GM11168 (cell line): ENCODE measurements around the gene CENPP.

ENCODE experiments used
- in situ Hi-C: fragments of 300-500 bp; cut with MboI; formaldehyde crosslinking; loops from one replicate; pipeline ENCODE4 v1.12.0; 2022; ENCODE audit warnings: low sequenced_read_pairs; ENCODE audit not compliant: unreplicated experiment

CENPP gene

GRCh38 chr9:92524881-92525280 lies 199.1 kb downstream of the CENPP start:
- in situ Hi-C loops, result loop anchor here (25.0 kb wide), 1 partner anchor 262 kb away; no protein-coding TSS in a partner anchor

GRCh38 chr9:92525306-92525705 lies 199.6 kb downstream of the CENPP start:
- in situ Hi-C loops, result no loop called here

DNA sequence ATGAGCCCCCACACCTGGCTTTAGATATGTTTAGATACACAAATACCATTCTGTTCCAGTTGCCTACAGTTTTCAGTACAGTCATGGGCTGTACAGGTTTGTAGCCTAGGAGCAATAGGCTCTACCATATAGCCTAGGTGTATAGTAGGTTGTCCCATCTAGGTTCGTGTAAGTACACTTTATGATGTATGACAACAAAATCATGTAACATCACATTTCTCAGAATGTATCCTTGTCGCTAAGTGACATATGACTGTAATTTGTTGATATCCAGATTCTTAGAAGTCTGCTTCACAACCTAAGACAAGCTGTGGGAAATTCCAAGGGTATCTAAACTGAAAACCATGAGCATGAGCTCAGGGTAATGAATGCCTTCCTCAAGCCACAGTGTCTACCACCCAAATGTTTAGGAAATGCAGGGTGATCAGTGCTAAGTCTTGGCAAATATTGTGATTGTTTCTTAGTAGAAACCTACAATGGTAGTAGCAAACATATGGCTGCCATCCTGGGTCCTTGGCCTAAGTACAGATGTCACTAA lies 201.6 kb downstream of the CENPP start:
- in situ Hi-C loops, result no loop called here

DNA sequence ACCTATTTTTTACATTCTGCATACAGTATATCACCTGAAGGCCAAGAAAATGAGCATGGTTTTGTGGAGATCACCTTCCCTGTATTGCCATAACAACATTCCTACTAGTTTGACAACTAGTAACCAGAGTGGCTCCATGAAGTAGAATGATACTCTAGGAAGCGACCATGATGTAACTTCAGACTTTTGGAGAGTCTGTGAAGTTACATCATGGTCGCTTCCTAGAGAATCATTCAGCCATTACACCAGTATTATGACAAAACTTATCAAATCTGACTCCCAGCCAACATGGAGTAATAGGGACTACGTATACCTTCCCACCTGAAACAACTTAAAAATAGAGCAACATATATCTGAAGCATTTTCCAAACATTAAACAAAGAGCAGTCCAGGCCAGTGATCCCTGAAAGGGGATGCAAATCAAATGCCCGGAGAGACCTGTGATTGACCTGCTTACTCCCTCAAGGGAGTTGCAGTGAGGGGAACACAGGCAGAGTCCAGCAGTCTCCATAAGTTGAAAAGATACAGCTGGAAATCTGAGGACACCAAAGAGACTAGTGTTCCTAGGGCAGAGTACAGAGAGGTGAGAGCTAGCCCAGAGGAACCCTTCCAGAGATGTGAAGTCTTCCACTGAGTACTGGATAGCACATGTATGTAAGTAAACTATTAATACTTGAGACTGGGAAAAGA lies 202.2 kb downstream of the CENPP start:
- in situ Hi-C loops, result no loop called here

- in situ Hi-C loops, result no loop called here
Measured at GRCh38 chr9:92528522-92528849, 202.7 kb downstream of the CENPP start.

DNA sequence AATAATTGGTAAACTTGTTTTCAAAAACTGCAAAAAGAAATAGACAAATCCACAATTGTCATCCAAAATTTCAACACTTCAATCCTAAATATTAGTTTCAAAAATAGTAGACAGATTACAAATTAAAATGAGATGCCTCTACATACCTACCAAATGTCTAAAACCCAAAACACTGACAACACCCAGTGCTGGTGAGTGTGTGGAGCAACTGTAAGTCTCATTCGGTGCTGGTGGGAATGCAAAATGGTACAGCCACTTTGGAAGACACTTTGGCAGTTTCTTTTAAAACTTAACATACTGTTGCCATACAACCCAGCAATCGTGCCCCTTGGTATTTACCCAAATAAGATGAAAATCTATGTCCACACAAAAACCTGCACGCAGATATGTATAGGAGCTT lies 203.4 kb downstream of the CENPP start:
- in situ Hi-C loops, result no loop called here

DNA sequence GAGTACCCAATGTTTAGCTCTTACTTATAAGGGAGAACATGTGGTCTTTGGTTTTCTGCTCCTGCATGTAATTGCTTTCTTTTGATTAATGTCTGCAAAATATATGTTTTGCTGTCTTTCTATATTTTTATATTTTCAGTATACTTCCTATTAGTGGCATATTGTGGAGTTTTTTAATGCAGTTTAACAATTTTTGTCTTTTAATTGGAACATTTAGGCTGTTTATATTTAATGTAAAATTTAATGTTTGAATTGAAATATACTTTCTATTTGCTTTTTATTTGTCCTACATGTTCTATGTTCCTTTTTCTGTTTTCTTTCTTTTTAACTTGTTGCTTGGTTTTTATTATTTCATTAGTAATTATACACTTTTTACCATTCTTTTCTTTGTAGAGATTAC lies 205.1 kb downstream of the CENPP start:
- in situ Hi-C loops, result no loop called here

GRCh38 chr9:92534204-92534603 lies 208.5 kb downstream of the CENPP start:
- in situ Hi-C loops, result no loop called here

- in situ Hi-C loops, result no loop called here
Measured at GRCh38 chr9:92534674-92535073, 208.9 kb downstream of the CENPP start.

- in situ Hi-C loops, result no loop called here
Measured at GRCh38 chr9:92535940-92536850, 210.4 kb downstream of the CENPP start, which contains the start of gene ECM2. Gene ECM2 (minus strand): TSS chr9:92535990. CDS start chr9:92522866, 13,124 bp downstream.

DNA sequence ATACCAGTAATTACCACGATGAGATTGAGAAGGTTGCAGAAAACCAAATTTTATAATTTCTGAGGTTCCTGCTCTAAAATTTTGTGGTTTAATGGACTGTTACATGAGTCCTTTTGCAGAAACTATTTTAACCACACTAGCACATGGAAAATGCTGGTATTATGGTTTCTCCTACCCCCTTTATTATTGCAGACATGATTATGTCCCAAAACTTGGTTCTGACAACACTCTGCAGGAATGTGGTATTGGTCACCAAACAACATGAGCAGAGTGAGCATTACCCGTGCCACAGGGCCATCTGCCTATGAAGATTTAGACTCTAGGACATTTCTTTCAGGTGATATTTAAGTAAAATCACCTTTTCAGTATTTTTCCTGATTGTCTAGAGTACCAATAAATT lies 212.8 kb downstream of the CENPP start:
- in situ Hi-C loops, result no loop called here

DNA sequence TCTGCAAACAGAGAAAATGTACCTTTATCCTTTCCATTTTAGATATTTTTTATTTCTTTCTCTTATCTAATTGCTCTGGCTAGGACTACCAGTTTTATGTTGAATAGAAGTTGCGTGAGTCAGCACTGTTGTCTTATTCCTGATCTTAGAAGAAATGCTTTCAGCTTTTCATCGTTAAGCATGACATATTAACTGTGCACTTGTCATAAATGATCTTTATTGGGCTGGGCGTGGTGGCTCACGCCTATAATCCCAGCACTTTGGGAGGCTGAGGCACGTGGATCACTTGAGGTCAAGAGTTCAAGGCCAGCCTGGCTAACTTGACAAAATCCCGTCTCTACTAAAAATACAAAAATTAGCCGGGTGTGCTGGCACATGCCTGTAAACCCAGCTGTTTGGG lies 218.2 kb downstream of the CENPP start:
- in situ Hi-C loops, result no loop called here

GRCh38 chr9:92545002-92545510 lies 219.3 kb downstream of the CENPP start:
- in situ Hi-C loops, result no loop called here

DNA sequence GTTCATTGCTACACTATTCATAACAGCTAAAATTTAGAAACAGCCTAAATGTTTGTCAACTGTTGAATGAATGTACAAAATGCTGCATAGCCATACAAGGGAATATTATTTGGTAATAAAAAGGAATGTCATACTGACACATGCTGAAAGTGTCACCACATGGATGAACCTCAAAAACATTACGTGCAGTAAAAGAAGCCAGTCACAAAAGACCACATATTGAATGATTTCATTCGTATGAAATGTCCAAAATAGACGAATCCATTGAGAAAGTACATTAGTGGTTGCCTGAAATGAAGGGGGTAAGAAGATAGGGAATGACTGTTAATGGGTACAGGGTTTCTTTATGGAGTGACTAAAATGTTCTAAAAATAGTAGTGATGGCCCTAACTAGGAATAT lies 221.6 kb downstream of the CENPP start:
- in situ Hi-C loops, result no loop called here

DNA sequence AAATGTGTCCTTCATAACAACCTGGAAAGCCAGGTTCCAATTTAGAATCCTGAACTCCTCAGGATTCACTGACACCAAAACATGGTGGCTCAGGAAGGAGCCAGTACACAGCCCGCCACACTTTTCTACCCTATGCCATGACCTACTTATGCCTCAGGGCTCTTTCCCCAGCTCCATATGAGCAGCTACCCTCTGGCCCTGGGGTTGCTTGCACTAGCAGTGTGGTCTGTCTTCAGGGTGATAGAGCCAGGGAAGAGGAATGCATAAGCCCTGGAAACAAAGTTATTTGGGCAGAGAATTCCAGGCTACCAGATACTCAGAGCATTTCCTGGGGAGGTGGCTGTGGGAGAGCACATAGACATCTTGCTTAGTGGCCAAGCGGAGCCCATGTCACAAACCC lies 225.0 kb downstream of the CENPP start:
- in situ Hi-C loops, result no loop called here

DNA sequence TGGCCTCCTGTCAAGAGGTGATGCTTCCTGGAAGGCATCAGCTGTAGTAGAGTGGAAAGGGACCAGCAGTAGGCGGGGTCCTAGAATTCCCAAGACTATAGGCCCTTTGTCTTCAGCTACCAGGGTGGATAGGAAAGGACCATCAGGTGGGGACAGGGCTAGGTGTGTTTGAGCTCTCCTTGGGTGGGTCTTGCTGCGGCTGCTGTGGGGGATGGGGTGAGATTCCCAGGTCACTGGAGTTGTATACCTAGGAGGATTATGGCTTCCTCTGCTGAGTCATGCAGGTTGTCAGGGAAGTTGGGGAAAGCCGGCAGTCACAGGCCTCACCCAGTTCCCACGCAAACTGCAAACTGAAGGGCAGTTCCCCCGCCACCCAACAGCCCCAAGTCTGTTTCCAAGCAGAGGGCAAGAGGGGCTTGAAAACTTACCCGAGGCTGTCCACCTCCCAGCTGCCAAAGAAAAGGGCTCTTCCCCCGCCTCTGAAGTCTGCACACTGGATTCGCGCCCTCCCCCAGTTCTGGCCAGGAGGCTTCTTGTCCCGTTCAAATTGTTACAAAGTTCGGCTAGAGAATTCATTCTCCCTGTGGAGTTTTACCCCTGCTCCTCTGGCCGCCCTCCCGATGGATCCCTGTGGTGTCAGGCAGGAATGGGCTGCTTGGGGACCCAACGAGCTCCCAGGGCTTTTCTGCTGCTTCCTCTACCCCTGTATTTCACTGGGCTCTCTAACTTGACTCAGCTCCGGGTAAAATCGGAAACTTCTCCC lies 233.0 kb downstream of the CENPP start:
- in situ Hi-C loops, result no loop called here

DNA sequence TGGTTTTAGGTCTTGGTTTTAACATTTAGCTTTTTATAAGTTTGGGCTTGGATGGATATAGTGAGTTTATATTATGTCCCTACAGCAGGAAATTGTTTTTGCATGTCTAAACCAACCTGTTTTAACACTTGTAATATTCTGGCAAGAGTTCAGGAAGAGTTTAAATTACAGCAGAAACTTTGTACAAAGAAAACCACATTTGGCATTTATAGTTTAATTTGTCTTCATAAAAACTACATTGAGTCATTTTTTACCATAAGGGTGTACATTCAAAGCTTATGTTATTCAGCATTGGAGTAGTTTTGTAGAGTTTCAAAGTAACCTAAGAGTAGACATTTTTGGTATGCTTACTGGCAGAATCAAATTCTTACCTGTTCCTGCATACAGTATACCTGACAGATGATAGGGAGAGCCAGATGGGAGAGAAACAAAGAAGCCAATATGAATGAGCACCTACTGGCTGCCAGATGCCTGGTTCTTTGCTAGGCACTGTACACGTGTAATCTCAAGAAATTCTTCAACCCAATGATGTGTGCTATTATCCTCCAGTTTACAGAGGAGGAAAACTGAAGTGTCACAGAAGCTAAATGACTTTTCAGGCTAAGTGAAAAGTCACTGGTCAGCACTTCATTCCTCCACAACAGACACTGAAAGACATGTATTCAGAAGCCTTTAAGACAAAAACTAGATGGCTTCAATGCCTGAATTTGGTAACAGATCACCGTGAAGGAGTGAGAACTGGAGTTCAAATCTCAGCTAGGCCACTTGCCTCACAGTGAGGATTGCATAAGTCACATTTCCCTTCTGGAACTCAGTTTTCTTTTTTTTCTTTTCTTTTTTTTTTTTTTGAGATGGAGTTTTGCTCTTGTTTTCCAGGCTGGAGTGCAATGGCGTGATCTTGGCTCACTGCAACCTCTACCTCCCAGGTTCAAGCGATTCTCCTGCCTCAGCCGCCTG lies 235.9 kb downstream of the CENPP start:
- in situ Hi-C loops, result no loop called here

DNA sequence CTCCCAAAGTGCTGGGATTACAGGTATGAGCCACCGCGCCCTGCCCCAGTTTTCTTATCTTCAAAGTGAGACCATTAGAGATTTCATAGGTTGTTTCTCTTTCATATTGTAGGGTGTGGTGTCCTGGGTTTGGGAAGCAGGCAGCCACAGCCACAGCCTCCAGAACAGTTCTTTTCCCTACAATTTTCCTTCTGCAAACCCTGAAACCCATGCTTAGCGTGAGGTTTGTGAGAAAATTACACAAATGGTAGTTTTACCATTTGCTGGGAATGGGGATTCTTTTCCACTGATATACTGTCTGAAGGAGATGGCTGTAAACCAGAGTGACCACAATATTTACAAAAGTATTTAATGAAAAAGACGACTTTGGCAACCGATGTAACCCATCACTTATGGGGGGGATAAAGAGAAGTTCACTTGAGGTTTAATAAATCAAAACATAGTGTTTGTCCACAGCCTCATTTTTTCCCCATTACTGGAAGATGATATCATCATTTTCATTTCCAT lies 236.8 kb downstream of the CENPP start:
- in situ Hi-C loops, result no loop called here
